CD4-positive, alpha-beta T cell treated with Interleukin-21 for 1 hour (primary cell): ENCODE results near the gene ZNF248.
"Not testable (repeated sequence)": the region's sequence is repeated elsewhere in the genome, so short reads cannot be mapped to it uniquely, and the experiment has no call there.

Source experiments
- DNase-seq: peaks from one replicate; pipeline ENCODE4 v3.0.0-alpha.2; 2020

ZNF248 gene

DNA sequence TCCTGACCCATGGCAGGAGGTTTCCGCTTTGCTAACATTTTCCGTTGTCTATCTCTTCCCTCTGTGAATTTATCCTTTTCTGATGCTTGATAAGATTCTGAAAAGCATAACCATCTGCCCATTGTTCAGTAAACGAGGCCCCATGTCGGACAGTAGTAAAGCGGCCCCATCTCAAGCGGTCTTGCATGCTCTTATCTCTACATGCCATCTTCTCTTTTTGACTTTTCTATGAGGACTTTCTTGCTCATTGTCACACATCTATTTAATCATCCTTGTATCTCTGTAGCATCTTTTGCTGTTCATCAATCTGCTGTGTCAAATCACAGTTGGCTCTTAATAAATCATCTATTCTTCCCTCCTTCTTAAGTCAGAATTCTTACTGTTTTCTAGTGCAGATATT lies 37.6 kb downstream of the ZNF248 start:
- no peak for DNase-seq

DNA sequence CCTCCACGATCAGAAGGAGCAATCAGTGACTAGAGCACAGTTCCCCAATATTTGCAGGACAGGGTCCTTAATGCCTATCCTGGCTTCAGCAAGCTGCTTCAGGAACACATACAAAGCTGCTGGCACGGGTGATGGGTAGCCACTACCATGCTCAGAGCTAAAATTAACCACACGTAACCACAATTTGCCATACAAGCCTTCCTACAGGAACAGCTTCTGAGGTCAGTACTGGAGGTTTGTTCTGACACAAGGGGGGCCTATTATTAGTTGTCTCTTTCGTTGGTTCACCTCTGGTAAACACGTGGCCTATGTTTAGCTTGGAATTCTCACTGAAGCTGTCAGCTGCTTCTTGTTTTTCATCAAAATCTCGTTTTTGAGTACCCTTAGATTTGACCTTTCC lies 41.1 kb downstream of the ZNF248 start:
- DNase-seq: no peak

GRCh38 chr10:37813763-37814162 lies 43.6 kb downstream of the ZNF248 start:
- DNase-seq: no peak

DNA sequence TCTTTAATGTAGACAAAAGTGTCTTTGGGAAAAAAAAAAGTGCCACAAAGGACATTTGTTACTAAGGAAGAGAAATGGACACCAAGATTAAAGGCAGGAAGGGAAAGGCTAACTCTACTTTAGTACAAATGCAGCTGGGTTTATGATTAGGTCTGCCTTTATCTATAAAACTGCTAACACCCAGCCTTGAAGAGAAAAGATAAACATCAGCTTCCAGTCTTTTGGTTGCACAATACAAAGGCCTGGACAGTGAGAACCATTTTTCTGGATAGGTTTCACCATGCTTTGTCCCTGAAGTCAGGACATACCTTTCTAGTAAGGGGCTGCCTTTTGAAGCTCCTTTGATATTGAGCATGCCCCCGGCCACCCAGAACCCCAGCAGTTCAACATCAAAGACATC lies 45.1 kb downstream of the ZNF248 start:
- no peak for DNase-seq

- no peak for DNase-seq
These were observed 54.1 kb downstream of the ZNF248 start for GRCh38 chr10:37803269-37803668.

DNA sequence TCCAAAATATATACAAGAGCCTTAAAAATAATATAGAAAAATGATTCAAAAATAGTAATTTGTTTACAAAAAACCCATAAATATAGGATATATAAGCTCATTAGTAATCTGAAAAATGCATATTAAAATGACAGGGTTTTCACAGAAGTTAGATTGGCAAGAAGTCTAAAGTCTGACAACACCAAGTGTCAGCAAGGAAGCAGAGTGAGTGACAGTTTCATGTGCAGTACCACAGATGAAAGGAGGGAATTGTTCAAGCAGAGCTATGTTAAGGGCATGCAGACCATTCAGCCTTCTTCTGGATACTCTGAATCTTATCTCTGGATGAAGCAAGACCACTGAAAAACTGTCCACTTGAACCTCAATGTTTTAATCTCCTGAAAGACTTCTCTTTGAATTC lies 55.9 kb downstream of the ZNF248 start:
- DNase-seq: no peak

DNA sequence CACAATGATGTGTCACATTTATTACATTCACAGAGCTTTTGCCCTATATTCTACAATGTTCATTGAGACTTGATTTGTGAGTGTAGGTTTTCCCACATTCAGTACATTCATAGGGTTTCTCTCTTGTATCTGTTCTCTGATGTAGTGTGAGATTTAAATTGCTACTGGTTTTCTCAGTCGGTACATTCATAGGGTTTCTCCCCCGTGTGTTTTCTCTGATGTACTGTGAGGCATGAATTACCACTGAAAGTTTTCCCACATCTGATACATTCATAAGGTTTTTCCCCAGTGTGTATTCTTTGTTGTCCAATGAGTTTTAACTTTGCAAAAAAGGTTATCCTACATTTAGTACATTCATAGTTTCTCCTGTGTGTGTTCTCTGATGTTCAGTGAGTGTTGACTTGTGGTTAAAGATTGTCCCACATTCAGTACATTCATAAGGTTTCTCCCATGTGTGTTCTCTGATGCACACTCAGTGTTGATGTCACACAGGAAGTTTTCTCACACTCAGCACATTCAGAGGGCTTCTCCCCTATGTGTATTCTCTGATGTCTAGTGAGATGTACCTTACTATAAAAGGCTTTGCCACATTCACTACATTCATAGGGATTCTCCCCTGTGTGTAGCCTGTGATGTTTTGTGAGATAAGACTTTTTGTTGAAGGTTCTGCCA lies 63.0 kb downstream of the ZNF248 start:
- no peak for DNase-seq

DNA sequence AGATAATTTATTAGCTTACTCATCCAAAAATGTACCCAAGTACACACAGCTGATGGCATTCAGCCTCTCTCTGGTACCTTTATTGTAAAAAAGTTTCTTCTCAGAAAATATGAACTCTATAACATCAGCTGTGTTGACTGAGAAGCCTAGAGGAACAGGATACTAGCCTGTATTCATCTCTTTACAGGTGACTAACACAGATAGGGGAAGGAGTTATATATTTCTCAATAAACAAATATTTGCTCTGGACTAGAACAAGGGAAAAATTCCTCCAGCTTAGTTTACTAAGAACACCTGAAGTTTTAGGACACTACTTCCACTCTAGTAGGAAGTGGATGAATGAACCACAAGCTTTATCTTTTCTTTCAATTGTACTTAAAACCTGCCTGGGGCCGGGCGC lies 67.8 kb downstream of the ZNF248 start:
- DNase-seq: no peak

DNA sequence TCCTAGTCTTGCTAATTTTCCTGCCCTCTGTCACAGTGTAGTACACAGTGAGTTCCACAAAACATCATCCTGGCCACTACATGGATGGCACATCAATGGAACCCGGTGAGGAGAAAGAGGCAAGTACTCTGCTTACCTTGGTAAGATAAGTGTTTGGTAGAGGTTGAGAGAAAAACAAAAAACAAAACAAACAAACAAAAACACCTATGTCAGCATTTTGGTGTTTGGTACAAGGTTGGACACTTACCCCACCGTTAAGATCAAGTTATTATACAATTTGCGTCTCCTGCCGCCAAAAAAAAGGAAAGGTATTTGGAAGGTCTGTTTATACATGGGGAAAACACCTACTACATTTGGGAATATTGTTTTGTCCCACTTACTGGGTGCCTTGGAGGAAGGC lies 72.7 kb downstream of the ZNF248 start:
- DNase-seq: no peak

DNA sequence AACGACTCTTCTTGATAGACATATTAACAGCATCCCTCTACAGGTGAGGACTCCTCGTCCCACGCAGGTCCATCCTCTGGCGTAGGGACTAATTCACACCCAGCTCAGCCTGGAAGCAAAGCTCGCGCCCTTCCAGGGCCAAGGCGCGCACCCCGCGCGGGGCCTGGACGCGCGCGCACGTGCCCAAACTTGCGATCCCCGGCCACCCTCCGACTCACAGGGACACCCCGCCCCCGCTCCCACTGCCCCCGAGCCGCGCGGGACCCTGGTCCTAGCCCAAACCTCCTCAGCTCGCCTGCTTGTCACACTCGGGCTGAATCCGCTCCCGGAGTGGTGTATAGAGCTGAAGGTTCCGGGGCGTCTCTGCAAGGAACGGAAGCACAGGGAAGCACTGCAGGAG lies 76.9 kb downstream of the ZNF248 start:
- no peak for DNase-seq

DNA sequence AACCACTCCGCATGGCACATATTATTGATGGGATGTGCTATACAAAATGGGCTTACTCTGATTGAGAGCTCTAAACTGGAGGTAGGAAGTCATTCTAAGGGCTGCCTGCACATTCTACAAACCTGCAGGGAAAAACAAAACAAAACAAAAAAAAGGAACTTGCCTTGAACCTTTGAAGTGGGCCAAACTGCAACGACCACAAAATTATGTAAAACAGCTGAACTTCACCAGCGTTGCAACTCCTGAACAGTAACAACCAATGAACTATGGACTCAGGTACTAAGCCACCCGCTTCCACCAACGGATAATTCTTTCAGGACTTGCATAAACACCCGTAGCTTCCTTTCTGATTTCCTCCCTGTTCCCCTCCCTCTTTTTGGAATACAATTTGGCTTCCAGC lies 80.4 kb downstream of the ZNF248 start:
- no peak for DNase-seq

DNA sequence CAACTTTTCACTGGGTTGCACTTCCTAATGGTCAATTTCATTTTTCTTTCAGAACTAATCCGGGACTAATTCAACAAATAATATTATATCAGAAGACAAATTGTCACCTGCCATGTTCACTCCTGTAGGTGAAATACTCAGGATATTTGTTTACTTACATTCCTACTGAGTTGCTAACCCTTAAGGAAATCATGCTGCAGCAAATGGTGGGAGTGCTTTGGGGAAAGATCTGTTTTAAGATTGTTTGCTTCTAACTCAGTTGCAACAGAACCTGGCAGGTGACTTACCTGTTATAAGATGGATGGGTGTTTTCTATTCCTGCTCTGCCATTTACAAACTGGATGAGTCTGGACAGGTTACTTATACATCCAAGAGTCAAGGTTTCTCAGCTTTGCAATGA lies 81.8 kb downstream of the ZNF248 start:
- DNase-seq: no peak

DNA sequence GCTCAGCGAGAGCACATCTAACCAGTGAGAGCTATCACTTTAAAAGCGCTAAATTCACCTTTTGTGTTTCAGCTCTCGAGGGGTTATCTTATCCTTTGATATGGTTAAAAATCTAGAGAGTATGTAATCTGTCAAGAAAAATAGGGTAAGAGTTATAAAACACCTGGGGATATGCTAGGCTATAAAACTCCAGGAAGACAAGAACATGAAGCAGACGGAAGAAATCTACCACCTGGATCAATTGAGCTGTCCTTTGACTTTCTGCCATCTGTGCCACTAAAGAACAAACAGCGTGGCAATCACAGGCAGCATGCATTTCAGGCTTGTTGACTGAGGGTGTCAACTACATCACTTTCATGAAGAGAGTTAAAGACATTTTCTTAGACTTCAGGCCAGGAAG lies 83.1 kb downstream of the ZNF248 start:
- DNase-seq: no peak

- DNase-seq: no peak
These were observed 92.2 kb downstream of the ZNF248 start for GRCh38 chr10:37765216-37765615.

DNA sequence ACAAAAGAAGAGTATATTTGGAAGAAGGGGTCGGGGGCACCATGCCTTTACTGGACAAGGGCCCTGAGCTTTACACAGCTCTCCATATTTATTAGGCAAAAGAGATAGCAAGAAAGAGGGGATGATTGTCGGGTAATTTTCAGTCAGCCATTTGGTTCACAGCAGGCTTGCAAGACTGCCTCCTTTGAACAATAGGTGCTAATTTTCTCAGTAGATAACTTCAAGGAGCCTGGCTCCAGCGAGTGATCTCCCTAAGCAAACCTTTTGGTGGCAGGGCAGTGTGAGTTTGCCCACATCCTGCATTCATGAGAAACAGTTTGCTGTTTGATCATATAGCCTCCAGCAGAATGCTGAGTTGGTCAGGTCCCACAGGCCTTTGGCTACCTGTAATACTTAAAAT lies 94.3 kb downstream of the ZNF248 start:
- no peak for DNase-seq

DNA sequence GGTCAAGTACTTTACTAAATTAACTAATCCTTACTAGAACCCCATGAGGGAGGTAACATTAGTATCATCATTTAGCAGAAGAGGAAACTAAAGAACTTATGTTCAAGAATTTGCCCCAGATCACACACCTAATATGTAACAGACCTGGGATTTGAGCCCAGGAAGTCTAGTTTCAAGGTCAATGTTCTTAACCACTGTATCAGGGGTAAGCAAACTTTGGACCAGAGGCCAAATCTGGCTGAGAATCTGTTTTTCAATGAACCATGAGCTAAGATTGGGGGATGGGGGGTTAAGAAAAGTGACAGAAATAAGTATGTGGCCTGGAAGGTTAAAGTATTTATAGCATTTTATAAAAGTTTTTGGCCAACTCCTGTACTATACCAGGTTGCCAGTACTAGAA lies 95.1 kb downstream of the ZNF248 start:
- no peak for DNase-seq

- no peak for DNase-seq
These were observed 96.6 kb downstream of the ZNF248 start for GRCh38 chr10:37760817-37761216.

GRCh38 chr10:37758074-37758473 lies 99.3 kb downstream of the ZNF248 start:
- no peak for DNase-seq

- no peak for DNase-seq
These were observed 102.7 kb downstream of the ZNF248 start for GRCh38 chr10:37754538-37755323.

- DNase-seq: no peak
These were observed 105.0 kb downstream of the ZNF248 start for GRCh38 chr10:37752334-37752875.

DNA sequence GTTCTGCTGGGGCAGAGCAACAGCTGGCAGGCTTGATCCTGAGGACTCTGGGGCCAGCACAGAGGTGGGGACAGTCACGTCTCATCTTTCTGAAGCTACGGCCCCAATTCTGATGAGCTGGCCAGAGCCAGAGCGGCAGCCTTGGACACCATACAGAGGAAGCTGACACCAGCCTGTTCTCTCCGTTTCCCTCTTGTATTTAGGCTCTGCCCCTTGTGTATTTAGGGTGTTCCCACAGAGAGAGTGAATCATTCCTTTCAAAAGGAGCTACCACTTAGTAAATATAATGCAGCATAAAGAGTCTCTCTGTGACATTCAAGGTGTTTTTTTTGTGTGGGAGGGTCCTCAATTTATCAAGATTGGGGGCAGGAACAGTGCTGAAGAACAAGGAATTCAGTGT lies 109.2 kb downstream of the ZNF248 start:
- DNase-seq: no peak

DNA sequence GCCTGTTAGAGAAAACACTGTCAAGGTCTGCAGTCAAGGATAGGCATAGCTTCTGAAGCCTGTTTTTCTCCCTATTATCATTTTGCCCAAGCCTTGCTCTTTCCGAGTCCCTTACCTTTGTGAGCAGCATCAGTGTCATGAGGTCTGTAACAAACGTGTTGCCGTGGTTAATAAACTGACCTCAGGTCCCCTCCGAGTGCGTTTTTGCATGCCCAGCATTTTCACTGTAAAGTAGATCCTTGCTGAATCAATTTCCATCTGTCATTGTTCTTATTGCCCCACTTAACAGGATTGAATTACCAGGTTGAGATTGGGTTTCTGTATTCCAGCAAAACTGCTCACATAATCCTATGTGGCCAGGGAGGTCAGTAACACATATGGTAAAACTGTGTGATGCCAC lies 110.3 kb downstream of the ZNF248 start:
- no peak for DNase-seq

DNA sequence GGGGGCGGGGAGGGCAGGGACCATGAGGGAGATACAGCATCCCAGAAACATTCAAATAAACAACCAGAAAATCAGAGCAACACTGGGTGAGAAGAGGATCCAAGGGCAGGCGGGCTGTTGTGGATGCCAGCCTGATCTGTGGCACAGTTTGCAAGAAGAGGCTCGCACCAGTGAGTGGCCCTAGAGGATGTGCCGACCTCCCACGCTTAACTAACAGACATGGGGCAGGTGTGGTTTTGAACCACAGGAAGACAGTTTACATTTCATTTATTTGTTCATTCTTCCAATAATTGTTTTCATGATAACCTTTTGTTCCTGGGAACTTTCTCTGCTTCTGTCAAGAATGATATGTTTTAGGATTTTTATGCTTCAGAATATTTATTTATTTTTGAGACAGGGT lies 115.6 kb downstream of the ZNF248 start:
- DNase-seq: no peak

- no peak for DNase-seq
These were observed 118.2 kb downstream of the ZNF248 start for GRCh38 chr10:37739181-37739580.

DNA sequence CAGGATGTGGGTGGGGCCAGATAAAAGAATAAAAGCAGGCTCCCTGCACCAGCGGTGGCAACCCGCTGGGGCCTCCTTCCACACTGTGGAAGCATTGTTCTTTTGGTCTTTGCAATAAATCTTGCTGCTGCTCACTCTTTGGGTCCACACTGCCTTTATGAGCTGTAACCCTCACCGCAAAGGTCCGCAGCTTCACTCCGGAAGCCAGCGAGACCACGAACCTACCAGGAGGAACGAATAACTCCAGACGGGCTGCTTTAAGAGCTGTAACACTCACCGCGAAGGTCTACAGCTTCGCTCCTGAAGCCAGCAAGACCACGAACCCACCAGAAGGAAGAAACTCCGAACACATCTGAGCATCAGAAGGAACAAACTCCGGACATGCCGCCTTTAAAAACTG lies 119.2 kb downstream of the ZNF248 start:
- not testable (repeated sequence) for DNase-seq
